ENCODE measurements around the gene FAM83B.
"Not testable (repeated sequence)": the region's sequence is repeated elsewhere in the genome, so short reads cannot be mapped to it uniquely, and the experiment has no call there.

FAM83B gene

GRCh38 chr6:54897462-54898189 is 51.1 kb downstream of the FAM83B start:
- no peak for FAIRE-seq

GRCh38 chr6:54898767-54899166 is 52.2 kb downstream of the FAM83B start:
- no peak for FAIRE-seq

More at GRCh38 chr6:54897462-54898189, 51.1 kb downstream of the FAM83B start:
- no peak for DNase-seq (ENCODE audit: low spot score)

GRCh38 chr6:54899442-54899841 is 52.9 kb downstream of the FAM83B start:
- no peak for FAIRE-seq
- DNase-seq (ENCODE audit: low spot score): no peak

More at GRCh38 chr6:54898767-54899166, 52.2 kb downstream of the FAM83B start:
- no peak for DNase-seq (ENCODE audit: low spot score)

- FAIRE-seq (no peak), DNase-seq (ENCODE audit: low spot score) (no peak)
Measured at GRCh38 chr6:54899986-54900385, 53.4 kb downstream of the FAM83B start.

- DNase-seq (ENCODE audit: low spot score): no peak
- FAIRE-seq: no peak
Measured at GRCh38 chr6:54900666-54901065, 54.1 kb downstream of the FAM83B start.

GRCh38 chr6:54903884-54904283 is 57.3 kb downstream of the FAM83B start:
- FAIRE-seq (no peak), DNase-seq (ENCODE audit: low spot score) (no peak)

GRCh38 chr6:54907355-54907754 is 60.8 kb downstream of the FAM83B start:
- DNase-seq (ENCODE audit: low spot score) (no peak), FAIRE-seq (no peak)

- DNase-seq (ENCODE audit: low spot score) (no peak), FAIRE-seq (no peak)
Measured at GRCh38 chr6:54909184-54909583, 62.6 kb downstream of the FAM83B start.

GRCh38 chr6:54910431-54910884 is 63.9 kb downstream of the FAM83B start:
- FAIRE-seq (no peak), DNase-seq (ENCODE audit: low spot score) (no peak)

GRCh38 chr6:54910921-54911320 is 64.3 kb downstream of the FAM83B start:
- FAIRE-seq (no peak), DNase-seq (ENCODE audit: low spot score) (no peak)

- FAIRE-seq (no peak), DNase-seq (ENCODE audit: low spot score) (no peak)
Measured at GRCh38 chr6:54913211-54913610, 66.6 kb downstream of the FAM83B start.

- no peak for FAIRE-seq
- peak; percentile 49 for DNase-seq (ENCODE audit: low spot score)
Measured at GRCh38 chr6:54916858-54917257, 70.3 kb downstream of the FAM83B start.

GRCh38 chr6:54920628-54921027 is 74.1 kb downstream of the FAM83B start:
- DNase-seq (ENCODE audit: low spot score) (no peak), FAIRE-seq (no peak)

- no peak for FAIRE-seq
- no peak for DNase-seq (ENCODE audit: low spot score)
Measured at GRCh38 chr6:54921891-54922290, 75.3 kb downstream of the FAM83B start.

GRCh38 chr6:54929245-54929909 is 82.8 kb downstream of the FAM83B start:
- no peak for DNase-seq (ENCODE audit: low spot score)
- no peak for FAIRE-seq

- FAIRE-seq (no peak), DNase-seq (ENCODE audit: low spot score) (no peak)
Measured at GRCh38 chr6:54932622-54933021, 86.1 kb downstream of the FAM83B start.

GRCh38 chr6:54935739-54936138 is 89.2 kb downstream of the FAM83B start:
- no peak for FAIRE-seq
- DNase-seq (ENCODE audit: low spot score): peak; percentile 46

- FAIRE-seq: no peak
- no peak for DNase-seq (ENCODE audit: low spot score)
Measured at GRCh38 chr6:54937371-54937770, 90.8 kb downstream of the FAM83B start.

- FAIRE-seq (no peak), DNase-seq (ENCODE audit: low spot score) (no peak)
Measured at GRCh38 chr6:54957698-54958097, 111.1 kb downstream of the FAM83B start.

GRCh38 chr6:54958446-54958845 is 111.9 kb downstream of the FAM83B start:
- DNase-seq (ENCODE audit: low spot score) (no peak), FAIRE-seq (no peak)

GRCh38 chr6:54959820-54960219 is 113.2 kb downstream of the FAM83B start:
- FAIRE-seq (no peak), DNase-seq (ENCODE audit: low spot score) (no peak)

GRCh38 chr6:54961372-54961771 is 114.8 kb downstream of the FAM83B start:
- not testable (repeated sequence) for FAIRE-seq

GRCh38 chr6:54970337-54970736 is 123.8 kb downstream of the FAM83B start:
- FAIRE-seq: no peak
- no peak for DNase-seq (ENCODE audit: low spot score)

More at GRCh38 chr6:54961372-54961771, 114.8 kb downstream of the FAM83B start:
- DNase-seq (ENCODE audit: low spot score): not testable (repeated sequence)

All from RCC 7860 (cell line).